A673 (cell line): ENCODE results near the gene RAB44.

Source experiments
- CTCF ChIP-seq: fragments of 300-800, 200-600 bp; sonication (generic); conservative IDR thresholded peaks from 2 replicates; pipeline ENCODE4 v1.5.1; 2017; ENCODE audit warnings: low read depth, mild to moderate bottlenecking, antibody characterized with exemption, low read length, moderate library complexity, mixed read lengths
- EZH2 ChIP-seq: fragments of 200-600 bp; sonication (generic); IDR thresholded peaks from 2 replicates; pipeline ENCODE4 v1.6.1; 2017; ENCODE audit warnings: borderline replicate concordance, low read depth, mild to moderate bottlenecking, mixed read lengths, antibody characterized with exemption, low read length; ENCODE audit not compliant: poor library complexity, severe bottlenecking

DNA sequence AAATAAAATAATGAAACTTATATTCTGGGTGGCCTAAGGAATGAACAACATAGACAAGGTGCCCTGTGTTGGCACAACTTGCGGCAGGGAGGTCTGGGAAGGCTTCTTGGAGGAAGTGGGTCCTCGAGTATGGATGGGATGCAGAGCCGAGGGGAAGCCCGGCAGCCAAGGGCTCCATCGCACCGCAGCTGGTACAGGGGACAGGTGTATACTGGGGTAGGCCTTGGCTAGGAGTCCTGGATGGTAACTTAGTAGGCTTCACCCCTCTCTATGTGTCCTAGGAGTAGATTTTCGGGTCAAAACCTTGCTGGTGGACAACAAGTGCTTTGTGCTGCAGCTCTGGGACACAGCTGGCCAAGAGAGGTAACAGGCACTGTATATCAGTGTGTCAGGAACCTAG is 28.0 kb downstream of the RAB44 start:
- no peak for TF ChIP-seq CTCF
- no peak for TF ChIP-seq EZH2
